Epithelial cell of proximal tubule (primary cell): ENCODE data around the gene FOXP2. TPM values are rescaled to one million over a fixed set of nuclear protein-coding genes. Genes with fewer than 3 reads are reported as not detected.
"Not testable (repeated sequence)": the region's sequence is repeated elsewhere in the genome, so short reads cannot be mapped to it uniquely, and the experiment has no call there.

ENCODE experiments used
- DNase-seq: peaks from one replicate; pipeline ENCODE4 v3.0.0-alpha.2; 2011; ENCODE audit warnings: low read depth
- H3K4me3 ChIP-seq: 2 replicates; pipeline ENCODE4 v1.5.1; 2011; ENCODE audit warnings: low read depth, mild to moderate bottlenecking, low read length
- CTCF ChIP-seq: conservative IDR thresholded peaks from 2 replicates; pipeline ENCODE4 v1.5.1; 2012; ENCODE audit warnings: low read depth, mild to moderate bottlenecking, low read length
- total RNA-seq: library from RNA; depleted of rRNA; stranded (reverse); fragments of >200 nt; gene quantifications from 2 replicates; pipeline ENCODE4 v1.2.3, GENCODE V29; 2015

Gene FOXP2
- 0.06 and 0.22 TPM in 2 replicates for total RNA-seq

- peak within 1 kb of the TSS; percentile 41 for H3K4me3 ChIP-seq
- DNase-seq = no peak
- TF ChIP-seq CTCF = no peak
Observed at GRCh38 chr7:114414156-114415063, at the start of gene FOXP2. Gene FOXP2, plus strand, starts transcription at chr7:114414815. Its CDS starts 11,697 bp downstream, at chr7:114426512.

GRCh38 chr7:114365791-114366190 lies 48.8 kb upstream of the FOXP2 start:
- DNase-seq = no peak
- no peak overlapping the region for H3K4me3 ChIP-seq
- TF ChIP-seq CTCF = no peak

- no peak overlapping the region for H3K4me3 ChIP-seq
- TF ChIP-seq CTCF = no peak
- no peak for DNase-seq
Observed at GRCh38 chr7:114368492-114368891, 46.1 kb upstream of the FOXP2 start.

- no peak overlapping the region for H3K4me3 ChIP-seq
- DNase-seq = no peak
- no peak for TF ChIP-seq CTCF
Observed at GRCh38 chr7:114369294-114369693, 45.3 kb upstream of the FOXP2 start.

- no peak for DNase-seq
- H3K4me3 ChIP-seq = no peak overlapping the region
Observed at GRCh38 chr7:114372619-114373018, 42.0 kb upstream of the FOXP2 start.

GRCh38 chr7:114375907-114376306 lies 38.7 kb upstream of the FOXP2 start:
- no peak overlapping the region for H3K4me3 ChIP-seq
- no peak for TF ChIP-seq CTCF
- DNase-seq = no peak

More at GRCh38 chr7:114372619-114373018, 42.0 kb upstream of the FOXP2 start:
- no peak for TF ChIP-seq CTCF

GRCh38 chr7:114383946-114384345 lies 30.7 kb upstream of the FOXP2 start:
- DNase-seq, H3K4me3 ChIP-seq: not testable (repeated sequence)

- DNase-seq, H3K4me3 ChIP-seq: not testable (repeated sequence)
Observed at GRCh38 chr7:114384346-114384745, 30.3 kb upstream of the FOXP2 start.
